Subcutaneous adipose tissue (tissue), 4 donors: ENCODE measurements around the gene KCNIP1. TPM values are rescaled to one million over a fixed set of nuclear protein-coding genes. Genes with fewer than 3 reads are reported as not detected.

ENCODE experiments used
- total RNA-seq, 4 donors: library from RNA; depleted of rRNA; stranded (reverse); fragments of >200 nt; gene quantifications; one replicate each; pipeline ENCODE4 v1.1.0, GENCODE V29; 2016
- TF ChIP-seq, protein P1 (sequence below): fragments of 450-650 bp; IDR thresholded peaks from one replicate; pipeline ENCODE4 v1.5.1; 2016; ENCODE audit warnings: low read depth, mild to moderate bottlenecking, control low read depth, antibody characterized with exemption, moderate library complexity

The KCNIP1 gene
- total RNA-seq, 4 donors from 2014 or later = 6.4 TPM; not detected in 3

DNA sequence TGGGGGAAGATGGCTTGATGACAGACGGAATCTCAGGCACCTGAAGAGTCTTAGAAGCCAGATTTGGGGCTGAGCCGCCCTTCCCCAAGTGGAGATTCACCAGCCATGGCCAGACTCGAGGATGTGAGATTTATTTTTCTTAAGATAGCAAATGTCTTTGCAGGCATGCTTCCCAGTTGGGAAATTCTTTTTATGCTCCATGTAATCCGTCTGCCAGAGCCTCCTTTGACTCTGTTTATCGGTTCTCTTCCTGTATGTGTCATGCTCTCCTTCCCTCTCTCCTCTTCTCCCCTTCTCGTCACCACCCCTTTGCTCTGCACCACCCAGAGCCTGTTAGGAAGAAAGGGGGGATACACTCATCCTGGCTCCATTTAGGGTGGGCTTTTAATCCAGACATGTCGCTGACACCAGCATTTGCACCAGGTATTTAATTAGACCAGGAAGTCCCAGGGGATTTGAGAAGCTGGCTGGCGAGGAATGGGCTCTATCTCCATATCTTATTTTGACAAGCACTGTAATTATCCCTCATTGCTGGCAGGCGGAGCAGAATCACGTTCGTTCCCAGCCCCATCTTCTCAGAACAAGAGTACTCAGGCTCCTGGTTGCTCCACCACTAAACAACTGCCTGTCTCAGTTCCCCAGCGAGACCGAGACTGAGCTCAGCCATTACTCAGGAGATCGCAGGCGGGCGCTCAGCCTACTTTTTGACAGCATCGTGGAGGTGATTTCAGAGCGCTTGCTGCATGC is 50.9 kb downstream of the KCNIP1 start:
- TF ChIP-seq, protein P1, sequence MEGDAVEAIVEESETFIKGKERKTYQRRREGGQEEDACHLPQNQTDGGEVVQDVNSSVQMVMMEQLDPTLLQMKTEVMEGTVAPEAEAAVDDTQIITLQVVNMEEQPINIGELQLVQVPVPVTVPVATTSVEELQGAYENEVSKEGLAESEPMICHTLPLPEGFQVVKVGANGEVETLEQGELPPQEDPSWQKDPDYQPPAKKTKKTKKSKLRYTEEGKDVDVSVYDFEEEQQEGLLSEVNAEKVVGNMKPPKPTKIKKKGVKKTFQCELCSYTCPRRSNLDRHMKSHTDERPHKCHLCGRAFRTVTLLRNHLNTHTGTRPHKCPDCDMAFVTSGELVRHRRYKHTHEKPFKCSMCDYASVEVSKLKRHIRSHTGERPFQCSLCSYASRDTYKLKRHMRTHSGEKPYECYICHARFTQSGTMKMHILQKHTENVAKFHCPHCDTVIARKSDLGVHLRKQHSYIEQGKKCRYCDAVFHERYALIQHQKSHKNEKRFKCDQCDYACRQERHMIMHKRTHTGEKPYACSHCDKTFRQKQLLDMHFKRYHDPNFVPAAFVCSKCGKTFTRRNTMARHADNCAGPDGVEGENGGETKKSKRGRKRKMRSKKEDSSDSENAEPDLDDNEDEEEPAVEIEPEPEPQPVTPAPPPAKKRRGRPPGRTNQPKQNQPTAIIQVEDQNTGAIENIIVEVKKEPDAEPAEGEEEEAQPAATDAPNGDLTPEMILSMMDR = no peak

DNA sequence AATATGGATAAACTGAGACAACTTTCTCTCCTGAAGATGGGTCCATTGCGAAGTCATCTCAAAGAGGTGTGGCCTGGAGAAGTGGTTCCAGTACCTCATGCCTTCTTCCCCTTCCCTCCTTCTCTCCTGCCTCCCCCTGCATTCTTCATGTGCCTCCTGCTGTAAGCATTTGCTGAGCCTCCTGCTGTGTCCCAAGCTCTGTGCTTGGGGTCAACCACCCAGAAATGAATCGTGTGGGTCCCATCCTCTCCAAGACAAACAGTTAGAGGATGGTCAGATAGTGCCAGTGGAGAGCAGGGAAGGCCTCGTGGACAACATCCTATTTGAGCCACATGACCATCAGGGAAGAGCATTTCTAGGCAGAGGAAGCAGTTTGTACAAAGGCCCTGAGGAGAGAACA is 53.5 kb downstream of the KCNIP1 start:
- TF ChIP-seq, protein P1 = no peak

DNA sequence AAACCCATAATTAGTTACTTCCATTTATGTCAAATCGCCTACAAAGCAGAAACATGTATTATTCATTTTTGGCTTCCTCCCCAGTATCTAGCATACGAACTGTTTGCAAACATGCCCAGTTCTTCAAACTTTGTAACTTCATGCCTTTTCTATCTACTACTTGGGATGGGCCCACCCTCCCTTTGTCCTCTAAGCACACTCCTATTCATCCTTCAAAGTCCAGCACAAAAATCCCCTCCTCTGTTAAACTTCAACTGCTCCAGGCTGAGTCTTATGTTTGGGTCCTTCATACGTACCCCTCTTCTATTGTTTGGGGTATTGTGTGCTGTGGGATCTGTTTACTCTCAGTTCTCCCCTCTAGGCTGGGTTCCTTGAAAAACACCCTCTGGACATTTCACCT is 55.5 kb downstream of the KCNIP1 start:
- TF ChIP-seq, protein P1 = no peak

DNA sequence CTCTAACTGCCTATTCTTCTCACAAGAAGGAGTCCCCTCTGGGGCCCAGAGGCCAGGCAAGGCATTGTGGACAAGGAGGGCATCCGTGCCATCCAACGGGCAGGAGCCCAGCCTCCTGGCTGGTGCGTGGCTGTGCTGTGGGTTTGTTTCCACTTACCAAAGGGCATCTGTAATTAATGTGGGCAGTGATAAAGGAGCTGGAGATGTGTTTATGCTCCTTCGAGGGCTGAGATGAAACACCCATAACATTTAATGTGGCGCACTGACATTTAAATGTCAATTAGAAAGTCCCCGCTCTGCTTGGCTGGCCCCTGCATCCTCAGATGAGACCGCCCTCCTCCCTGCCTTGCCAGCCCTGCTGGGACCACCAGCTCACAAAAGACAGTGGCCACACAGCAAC is 57.1 kb downstream of the KCNIP1 start:
- TF ChIP-seq, protein P1 = no peak

DNA sequence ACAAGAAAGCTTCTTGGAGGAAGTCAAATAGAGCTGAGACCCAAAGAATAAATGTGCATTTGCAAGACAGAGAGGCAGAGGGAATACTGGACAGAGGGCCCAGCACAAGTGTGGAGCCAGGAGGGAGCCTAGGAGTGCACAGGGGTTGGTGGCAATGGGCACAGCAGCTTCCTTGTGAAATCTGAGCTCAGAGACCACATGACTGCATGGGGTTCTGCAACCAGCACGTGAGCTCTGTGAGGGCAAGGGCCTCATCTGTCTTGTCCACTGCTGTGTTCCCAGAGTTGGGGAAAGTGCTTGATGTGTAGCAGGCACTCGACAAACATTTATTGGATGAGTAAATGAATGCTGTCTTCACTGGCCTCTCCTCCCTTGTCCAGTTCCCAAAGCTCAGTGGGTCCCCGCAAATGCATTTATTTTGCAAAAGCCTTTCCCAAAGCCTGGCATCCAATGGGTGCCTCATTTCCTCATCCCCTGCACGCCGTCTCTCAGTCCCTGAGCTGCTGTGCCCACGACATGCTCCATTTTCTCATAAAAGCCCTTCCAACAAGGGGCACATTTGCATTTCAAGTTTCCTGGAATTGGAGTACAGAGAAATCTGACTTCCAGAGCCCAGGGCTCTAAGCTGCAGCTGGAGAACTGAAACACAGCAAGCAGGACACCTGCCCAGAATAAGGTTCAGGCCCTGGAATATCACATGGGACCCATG is 58.5 kb downstream of the KCNIP1 start:
- TF ChIP-seq, protein P1 = no peak

DNA sequence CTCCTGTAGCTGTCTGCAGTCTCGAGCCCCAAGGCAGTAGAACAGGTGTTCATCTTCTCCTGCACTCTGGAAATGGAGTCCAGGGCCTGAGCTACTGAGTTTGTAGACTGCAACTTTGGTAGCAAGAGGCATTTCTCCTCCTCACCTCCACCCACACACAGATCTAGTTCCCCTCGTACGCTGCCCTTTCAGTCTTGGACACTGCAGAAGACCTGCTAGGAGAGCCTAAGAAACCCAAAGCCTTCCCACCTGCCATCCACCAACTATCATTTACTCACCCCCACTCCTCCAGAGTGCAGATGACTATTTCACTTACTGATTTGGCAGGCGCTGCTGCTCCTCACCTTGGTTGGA is 59.0 kb downstream of the KCNIP1 start:
- TF ChIP-seq, protein P1 = no peak

DNA sequence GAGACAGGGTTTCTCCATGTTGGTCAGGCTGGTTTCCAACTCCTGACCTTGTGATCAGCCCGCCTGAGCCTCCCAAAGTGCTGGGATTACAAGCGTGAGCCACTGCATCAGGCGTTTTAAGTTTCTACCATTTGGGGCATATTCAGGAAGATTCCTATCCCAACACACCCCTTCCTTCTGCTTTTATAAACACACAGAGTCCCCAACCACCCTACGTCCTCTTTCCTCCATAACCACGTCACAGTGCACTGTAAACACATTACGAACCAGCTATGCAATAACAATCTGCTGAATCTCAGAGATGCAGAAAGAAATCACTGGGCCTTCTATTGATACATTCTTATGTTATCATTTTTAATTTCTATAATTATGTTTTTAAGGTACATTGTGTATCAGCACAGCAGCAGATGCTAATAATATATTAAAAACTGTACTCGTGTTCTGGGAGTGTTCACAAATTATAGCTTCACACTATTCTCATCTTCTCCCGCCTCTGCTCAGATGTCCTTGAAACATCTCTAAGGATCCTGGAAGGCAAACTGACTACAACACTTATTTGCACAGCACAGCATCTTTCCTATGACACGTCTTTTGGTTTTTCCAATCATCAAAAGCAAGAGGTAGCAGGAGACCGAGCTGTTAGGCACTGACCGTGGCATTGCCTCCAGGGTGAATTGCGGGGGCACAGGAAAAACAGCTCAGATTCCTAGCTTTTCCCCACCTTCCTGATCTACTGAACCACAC is 60.2 kb downstream of the KCNIP1 start:
- TF ChIP-seq, protein P1 = no peak
